SK-N-SH treated with all-trans-retinoic acid at 6 μM for 48 hours (cell line): ENCODE results near the gene NCKAP5.

Experiments
- ATAC-seq: fragments of 200-7000 bp; cut with Tn5 transposase; 3 replicates; pipeline ENCODE4 v1.9.1; 2020; ENCODE audit warnings: mild to moderate bottlenecking, moderate library complexity
- ARNTL ChIP-seq: fragments of 450-650 bp; formaldehyde crosslinking; IDR thresholded peaks from 2 replicates; pipeline ENCODE4 v1.5.0; 2020; ENCODE audit warnings: low read depth, mild to moderate bottlenecking, moderate library complexity, borderline replicate concordance
- BACH2 ChIP-seq: fragments of 250-450 bp; sonication (Bioruptor Pico); IDR thresholded peaks from 2 replicates; pipeline ENCODE4 v1.9.0; 2021; ENCODE audit warnings: mild to moderate bottlenecking, borderline replicate concordance
- CREB5 ChIP-seq: fragments of 250-450 bp; sonication (Bioruptor Pico); IDR thresholded peaks from 2 replicates; pipeline ENCODE4 v1.5.1; 2020; ENCODE audit warnings: low read depth, mild to moderate bottlenecking, moderate library complexity
- CSRNP3 ChIP-seq: fragments of 250-450 bp; sonication (Bioruptor Pico); IDR thresholded peaks from 2 replicates; pipeline ENCODE4 v1.5.1; 2021; ENCODE audit warnings: mild to moderate bottlenecking, moderate library complexity
- ESRRG ChIP-seq: fragments of 250-450 bp; sonication (Bioruptor Pico); IDR thresholded peaks from 2 replicates; pipeline ENCODE4 v1.6.1; 2021; ENCODE audit warnings: mild to moderate bottlenecking
- GLIS3 ChIP-seq: fragments of 250-450 bp; sonication (Bioruptor Pico); IDR thresholded peaks from 2 replicates; pipeline ENCODE4 v1.5.0; 2020; ENCODE audit warnings: mild to moderate bottlenecking, moderate library complexity
- OSR1 ChIP-seq: fragments of 250-450 bp; sonication (Bioruptor Pico); IDR thresholded peaks from 2 replicates; pipeline ENCODE4 v1.8.0; 2022; ENCODE audit warnings: moderate library complexity, mild to moderate bottlenecking, inconsistent platforms
- POU6F1 ChIP-seq: fragments of 250-450 bp; sonication (Bioruptor Pico); IDR thresholded peaks from 2 replicates; pipeline ENCODE4 v1.8.0; 2021; ENCODE audit warnings: low read depth, mild to moderate bottlenecking, moderate library complexity, borderline replicate concordance
- PPARA ChIP-seq: fragments of 250-450 bp; sonication (Bioruptor Pico); IDR thresholded peaks from 2 replicates; pipeline ENCODE4 v1.5.0; 2020; ENCODE audit warnings: mild to moderate bottlenecking, borderline replicate concordance
- RARB ChIP-seq: fragments of 250-450 bp; sonication (Bioruptor Pico); IDR thresholded peaks from 2 replicates; pipeline ENCODE4 v1.8.0; 2021; ENCODE audit warnings: mild to moderate bottlenecking, moderate library complexity
- SNAI2 ChIP-seq: fragments of 250-450 bp; sonication (Bioruptor Pico); IDR thresholded peaks from 2 replicates; pipeline ENCODE4 v1.5.0; 2020; ENCODE audit warnings: mild to moderate bottlenecking, moderate library complexity
- TCF4 ChIP-seq: fragments of 250-450 bp; sonication (Bioruptor Pico); IDR thresholded peaks from 2 replicates; pipeline ENCODE4 v1.8.0; 2021; ENCODE audit warnings: mild to moderate bottlenecking, moderate library complexity, borderline replicate concordance
- TSHZ2 ChIP-seq: fragments of 250-450 bp; sonication (Bioruptor Pico); IDR thresholded peaks from 2 replicates; pipeline ENCODE4 v1.5.0; 2020; ENCODE audit warnings: mild to moderate bottlenecking, moderate library complexity
- ZC3H10 ChIP-seq: fragments of 250-450 bp; sonication (Bioruptor Pico); IDR thresholded peaks from 2 replicates; pipeline ENCODE4 v1.5.1; 2021; ENCODE audit warnings: mild to moderate bottlenecking, moderate library complexity
- ZFP3 ChIP-seq: fragments of 250-450 bp; sonication (Bioruptor Pico); IDR thresholded peaks from 2 replicates; pipeline ENCODE4 v1.5.0; 2020; ENCODE audit warnings: mild to moderate bottlenecking, moderate library complexity
- ZFP30 ChIP-seq: fragments of 450-650 bp; formaldehyde crosslinking; IDR thresholded peaks from 2 replicates; pipeline ENCODE4 v1.5.0; 2022; ENCODE audit warnings: mild to moderate bottlenecking, moderate library complexity
- ZNF70 ChIP-seq: fragments of 450-650 bp; formaldehyde crosslinking; IDR thresholded peaks from 2 replicates; pipeline ENCODE4 v1.5.0; 2020; ENCODE audit warnings: mild to moderate bottlenecking, moderate library complexity
- ZNF8 ChIP-seq: fragments of 450-650 bp; formaldehyde crosslinking; IDR thresholded peaks from 2 replicates; pipeline ENCODE4 v1.5.0; 2020; ENCODE audit warnings: mild to moderate bottlenecking, moderate library complexity
- TF ChIP-seq, protein P1 (sequence below): fragments of 250-450 bp; sonication (Bioruptor Pico); IDR thresholded peaks from 2 replicates; pipeline ENCODE4 v1.8.0; 2020; ENCODE audit warnings: mild to moderate bottlenecking, moderate library complexity, borderline replicate concordance

The NCKAP5 gene

GRCh38 chr2:132904142-132904842, 664.0 kb downstream of the NCKAP5 start:
- no peak for TF ChIP-seq ZFP3 (CRISPR knock-in tag)
- TF ChIP-seq, protein P1, sequence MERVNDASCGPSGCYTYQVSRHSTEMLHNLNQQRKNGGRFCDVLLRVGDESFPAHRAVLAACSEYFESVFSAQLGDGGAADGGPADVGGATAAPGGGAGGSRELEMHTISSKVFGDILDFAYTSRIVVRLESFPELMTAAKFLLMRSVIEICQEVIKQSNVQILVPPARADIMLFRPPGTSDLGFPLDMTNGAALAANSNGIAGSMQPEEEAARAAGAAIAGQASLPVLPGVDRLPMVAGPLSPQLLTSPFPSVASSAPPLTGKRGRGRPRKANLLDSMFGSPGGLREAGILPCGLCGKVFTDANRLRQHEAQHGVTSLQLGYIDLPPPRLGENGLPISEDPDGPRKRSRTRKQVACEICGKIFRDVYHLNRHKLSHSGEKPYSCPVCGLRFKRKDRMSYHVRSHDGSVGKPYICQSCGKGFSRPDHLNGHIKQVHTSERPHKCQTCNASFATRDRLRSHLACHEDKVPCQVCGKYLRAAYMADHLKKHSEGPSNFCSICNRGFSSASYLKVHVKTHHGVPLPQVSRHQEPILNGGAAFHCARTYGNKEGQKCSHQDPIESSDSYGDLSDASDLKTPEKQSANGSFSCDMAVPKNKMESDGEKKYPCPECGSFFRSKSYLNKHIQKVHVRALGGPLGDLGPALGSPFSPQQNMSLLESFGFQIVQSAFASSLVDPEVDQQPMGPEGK, result no peak
- no peak for TF ChIP-seq SNAI2 (CRISPR knock-in tag)
- no peak for TF ChIP-seq BACH2 (CRISPR knock-in tag)
- TF ChIP-seq TSHZ2 (CRISPR knock-in tag), result no peak
- no peak for TF ChIP-seq ARNTL
- no peak for TF ChIP-seq CREB5 (CRISPR knock-in tag)
- TF ChIP-seq ZNF70, result no peak
- no peak for TF ChIP-seq CSRNP3 (CRISPR knock-in tag)
- TF ChIP-seq TCF4 (CRISPR knock-in tag), result no peak
- no peak for TF ChIP-seq RARB
- TF ChIP-seq POU6F1 (CRISPR knock-in tag), result no peak
- no peak for TF ChIP-seq ZFP30 (CRISPR knock-in tag)
- no peak for TF ChIP-seq GLIS3 (CRISPR knock-in tag)
- TF ChIP-seq OSR1 (CRISPR knock-in tag), result no peak
- TF ChIP-seq ESRRG (CRISPR knock-in tag), result no peak
- no peak for TF ChIP-seq ZC3H10 (CRISPR knock-in tag)
- TF ChIP-seq, all 23 proteins: peak for 0
- no peak for ATAC-seq

- no peak for ATAC-seq
- no peak for TF ChIP-seq POU6F1 (CRISPR knock-in tag)
- no peak for TF ChIP-seq ZNF8
- TF ChIP-seq RARB, result no peak
- TF ChIP-seq PPARA (CRISPR knock-in tag), result no peak
Observed at GRCh38 chr2:132902626-132903025, 665.6 kb downstream of the NCKAP5 start.

DNA sequence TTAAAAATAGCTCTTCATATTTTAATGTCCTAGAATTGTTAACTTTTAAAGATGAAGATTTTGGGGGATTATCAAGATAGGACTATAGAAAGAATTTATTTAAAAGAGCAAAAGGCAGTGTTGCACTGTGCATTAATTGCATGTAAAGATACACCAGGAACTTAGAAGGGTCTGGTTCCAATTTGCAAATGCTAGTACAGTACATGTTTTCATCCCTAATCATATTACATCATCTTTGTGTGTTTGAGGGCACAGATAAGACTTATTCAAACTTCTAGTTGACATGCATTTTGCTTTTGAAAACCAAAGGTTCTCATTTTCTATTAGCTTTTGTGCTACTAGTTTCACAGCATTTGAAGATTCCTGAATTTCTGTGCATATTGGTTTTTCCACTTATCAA, 666.6 kb downstream of the NCKAP5 start:
- TF ChIP-seq TCF4 (CRISPR knock-in tag) (peak; percentile 76), ZFP3 (CRISPR knock-in tag) (no peak), TSHZ2 (CRISPR knock-in tag) (0 out of 2 replicates have a peak, but pooled peaks have one; percentile 42)

More for the DNA sequence above, 666.6 kb downstream of the NCKAP5 start:
- ATAC-seq, result peak; percentile 56; the same call in 2 of the 3 replicates
